Measurements from ENCODE around the gene SLC35A3. TPM values are rescaled to one million over a fixed set of nuclear protein-coding genes. Genes with fewer than 3 reads are reported as not detected.

The SLC35A3 gene
- total RNA-seq, 1 experiment from 2014 or later: 21.6 TPM

GRCh38 chr1:99969729-99970621 lies at the start of gene SLC35A3 (continued):
- TF ChIP-seq, protein P1, sequence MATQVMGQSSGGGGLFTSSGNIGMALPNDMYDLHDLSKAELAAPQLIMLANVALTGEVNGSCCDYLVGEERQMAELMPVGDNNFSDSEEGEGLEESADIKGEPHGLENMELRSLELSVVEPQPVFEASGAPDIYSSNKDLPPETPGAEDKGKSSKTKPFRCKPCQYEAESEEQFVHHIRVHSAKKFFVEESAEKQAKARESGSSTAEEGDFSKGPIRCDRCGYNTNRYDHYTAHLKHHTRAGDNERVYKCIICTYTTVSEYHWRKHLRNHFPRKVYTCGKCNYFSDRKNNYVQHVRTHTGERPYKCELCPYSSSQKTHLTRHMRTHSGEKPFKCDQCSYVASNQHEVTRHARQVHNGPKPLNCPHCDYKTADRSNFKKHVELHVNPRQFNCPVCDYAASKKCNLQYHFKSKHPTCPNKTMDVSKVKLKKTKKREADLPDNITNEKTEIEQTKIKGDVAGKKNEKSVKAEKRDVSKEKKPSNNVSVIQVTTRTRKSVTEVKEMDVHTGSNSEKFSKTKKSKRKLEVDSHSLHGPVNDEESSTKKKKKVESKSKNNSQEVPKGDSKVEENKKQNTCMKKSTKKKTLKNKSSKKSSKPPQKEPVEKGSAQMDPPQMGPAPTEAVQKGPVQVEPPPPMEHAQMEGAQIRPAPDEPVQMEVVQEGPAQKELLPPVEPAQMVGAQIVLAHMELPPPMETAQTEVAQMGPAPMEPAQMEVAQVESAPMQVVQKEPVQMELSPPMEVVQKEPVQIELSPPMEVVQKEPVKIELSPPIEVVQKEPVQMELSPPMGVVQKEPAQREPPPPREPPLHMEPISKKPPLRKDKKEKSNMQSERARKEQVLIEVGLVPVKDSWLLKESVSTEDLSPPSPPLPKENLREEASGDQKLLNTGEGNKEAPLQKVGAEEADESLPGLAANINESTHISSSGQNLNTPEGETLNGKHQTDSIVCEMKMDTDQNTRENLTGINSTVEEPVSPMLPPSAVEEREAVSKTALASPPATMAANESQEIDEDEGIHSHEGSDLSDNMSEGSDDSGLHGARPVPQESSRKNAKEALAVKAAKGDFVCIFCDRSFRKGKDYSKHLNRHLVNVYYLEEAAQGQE (IDR thresholded peaks at IDR 0.05; ENCODE audit: low read depth): no peak
- TF ChIP-seq RAD21 (IDR thresholded peaks at IDR 0.05; ENCODE audit: low read depth): 0 out of 2 replicates have a peak, but pooled peaks have one; percentile 10

DNA sequence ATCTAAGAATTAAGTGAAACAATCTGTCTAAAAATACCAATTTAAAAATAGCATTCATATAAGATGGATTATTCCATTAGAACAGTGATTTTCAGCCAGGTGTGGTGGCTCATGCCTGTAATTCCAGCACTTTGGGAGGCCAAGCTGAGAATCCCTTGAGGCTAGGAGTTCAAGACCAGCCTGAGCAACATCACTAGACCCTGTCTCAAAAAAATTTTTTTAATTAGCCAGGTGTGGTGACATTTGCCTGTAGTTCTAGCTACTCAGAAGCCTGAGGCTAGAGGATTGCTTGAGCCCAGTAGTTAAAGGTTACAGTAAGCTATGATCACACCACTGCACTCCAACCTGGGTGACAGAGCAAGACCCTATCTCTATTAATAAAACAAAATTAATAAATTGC lies 35.0 kb upstream of the SLC35A3 start:
- Histone ChIP-seq H3K4me3 (replicated peaks in 1 of 2; ENCODE audit: low read depth in 1 of 2, low read length in 2 of 2) (no peak overlapping the region), H3K9ac (ENCODE audit: low read length) (no peak overlapping the region), H3K4me2 (ENCODE audit: low read length) (no peak overlapping the region), H4K20me1 (ENCODE audit: insufficient read depth) (no peaks in the 10 kb centered on the region), H2AFZ (ENCODE audit: low read depth, low read length, poor library complexity, severe bottlenecking) (no peak overlapping the region), H3K9me2 (ENCODE audit: insufficient read depth) (no peaks in the 10 kb centered on the region), H3K27ac (ENCODE audit: low read depth, low read length) (no peak overlapping the region), H3K79me2 (ENCODE audit: insufficient read depth, low read length) (no peaks in the 10 kb centered on the region), H3K9me3 (ENCODE audit: control insufficient read depth in 1 of 2, insufficient read depth in 1 of 2, low read depth in 1 of 2, low read length in 2 of 2) (no peaks in the 10 kb centered on the region), H3K27me3 (ENCODE audit: insufficient read depth, low read length) (no peaks in the 10 kb centered on the region), H3K36me3 (ENCODE audit: control insufficient read depth in 1 of 2, insufficient read depth in 2 of 2, low read length in 2 of 2) (no peaks in the 10 kb centered on the region), H3K4me1 (ENCODE audit: control insufficient read depth in 1 of 2, insufficient read depth in 2 of 2, low read length in 2 of 2) (no peaks in the 10 kb centered on the region)
- ChIA-PET CTCF (no interaction called here), RAD21 (ENCODE audit: low non-redundant PET in 1 of 2, low total read pairs in 2 of 2, uncharacterized antibody in 2 of 2, unreplicated experiment in 2 of 2) (no interaction called here), POLR2A (no interaction called here)
- TF ChIP-seq CBX3 (IDR thresholded peaks at IDR 0.05; ENCODE audit: low read depth): no peak
- no peak for TF ChIP-seq SP1 (IDR thresholded peaks at IDR 0.05; ENCODE audit: low read depth)
- no peak for TF ChIP-seq JUND (IDR thresholded peaks at IDR 0.05)
- ATAC-seq: no peak
- BruUV-seq (replicated peaks): no TSS peak
- intact Hi-C loops (cut with micrococcal nuclease): no loop called here
- DNase-seq (ENCODE audit: low read depth, low spot score): no peak
